GM18508 (cell line): Measurements from ENCODE around the gene SEPTIN5.
"Not testable (repeated sequence)": the region's sequence is repeated elsewhere in the genome, so short reads cannot be mapped to it uniquely, and the experiment has no call there.

Experiments
- ATAC-seq: cut with Tn5 transposase; IDR thresholded peaks from one replicate; pipeline ENCODE4 v1.9.1; 2021; ENCODE audit warnings: moderate number of reproducible peaks; ENCODE audit not compliant: insufficient read depth, unreplicated experiment

The SEPTIN5 gene

DNA sequence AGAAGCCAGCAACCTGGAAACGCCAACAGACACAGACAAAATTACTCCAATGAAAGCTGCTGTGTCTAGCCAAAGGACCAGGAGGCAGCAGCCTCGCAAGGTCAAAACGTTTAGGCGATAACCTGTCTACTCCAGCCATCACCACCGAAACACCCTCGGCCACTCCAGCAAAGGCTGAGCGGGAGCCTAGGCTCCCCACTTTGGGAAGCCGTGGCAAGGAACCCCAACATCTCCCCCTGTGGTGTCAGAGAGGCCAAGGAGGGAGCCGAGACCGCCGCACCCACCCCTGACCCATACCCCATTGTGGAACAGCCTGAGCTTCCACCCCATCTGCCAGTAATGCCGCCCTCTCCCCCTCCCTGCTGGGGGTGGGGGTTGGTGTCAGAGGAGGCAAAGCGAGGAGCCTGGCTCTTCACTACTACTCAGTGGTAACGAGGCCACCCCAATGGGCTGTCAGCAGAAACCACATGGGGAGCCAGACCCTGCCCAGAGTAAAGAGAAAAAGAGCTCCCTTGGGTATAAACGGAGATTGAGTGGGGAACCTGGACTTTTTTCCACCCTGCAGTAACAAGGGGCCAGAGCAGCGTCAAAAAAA lies 33.9 kb upstream of the SEPTIN5 start:
- no peak for ATAC-seq

DNA sequence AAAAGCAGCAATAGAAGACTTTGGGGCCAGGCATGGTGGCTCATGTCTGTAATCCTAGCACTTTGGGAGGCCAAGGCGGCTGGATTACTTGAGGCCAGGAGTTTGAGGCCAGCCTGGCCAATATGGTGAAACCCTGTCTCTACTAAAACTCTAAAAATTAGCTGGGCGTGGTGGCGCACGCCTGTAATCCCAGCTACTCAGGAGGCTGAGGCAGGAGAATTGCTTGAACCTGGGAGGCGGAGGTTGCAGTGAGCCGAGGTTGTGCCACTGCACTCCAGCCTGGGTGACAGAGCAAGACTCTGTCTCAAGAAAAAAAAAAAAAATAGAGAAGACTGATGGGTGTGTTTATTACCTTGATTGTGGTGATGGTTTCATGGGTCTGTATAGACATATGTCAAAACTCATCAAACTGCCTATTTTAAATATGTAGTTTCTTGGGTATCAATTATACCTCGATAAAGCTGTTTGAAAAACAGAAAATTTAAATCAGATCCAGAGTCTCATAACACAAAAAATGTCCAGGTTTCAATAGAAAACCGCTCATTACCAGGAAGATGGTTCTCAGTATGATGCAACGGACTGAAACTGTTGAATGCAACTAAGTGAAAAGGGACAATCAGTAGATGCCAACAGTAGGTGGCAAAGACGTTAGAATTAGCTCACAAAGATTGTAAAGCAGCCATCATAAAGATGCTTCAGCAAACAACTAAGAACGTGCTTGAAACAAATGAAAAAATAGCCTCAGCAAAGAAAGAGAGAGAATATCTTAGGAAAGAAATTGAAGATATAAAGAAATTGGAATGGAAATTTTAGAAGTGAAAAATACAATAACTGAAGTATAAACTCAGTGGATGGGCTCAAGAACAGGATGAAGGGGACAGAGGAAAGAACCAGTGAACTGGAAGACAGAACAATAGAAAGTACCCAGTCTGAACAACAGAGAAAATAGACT lies 33.1 kb upstream of the SEPTIN5 start:
- no peak for ATAC-seq

DNA sequence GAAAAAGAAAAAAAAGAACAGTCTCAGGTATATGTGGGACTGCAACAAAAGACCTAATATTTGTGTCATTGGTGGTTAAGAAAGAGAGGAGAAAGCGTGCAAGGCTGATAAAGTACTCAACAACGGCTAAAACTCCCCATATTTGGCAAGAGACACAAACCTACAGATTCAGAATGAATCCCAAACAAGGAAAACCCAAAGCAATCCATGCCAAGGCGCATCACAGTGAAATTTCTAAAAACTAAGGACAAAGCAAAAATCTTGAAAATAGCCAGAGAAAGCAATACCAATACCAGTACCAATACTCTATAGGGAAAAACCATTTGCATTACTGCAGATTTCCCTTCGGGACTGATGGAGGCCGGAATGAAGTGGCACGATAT lies 32.4 kb upstream of the SEPTIN5 start:
- ATAC-seq = no peak

DNA sequence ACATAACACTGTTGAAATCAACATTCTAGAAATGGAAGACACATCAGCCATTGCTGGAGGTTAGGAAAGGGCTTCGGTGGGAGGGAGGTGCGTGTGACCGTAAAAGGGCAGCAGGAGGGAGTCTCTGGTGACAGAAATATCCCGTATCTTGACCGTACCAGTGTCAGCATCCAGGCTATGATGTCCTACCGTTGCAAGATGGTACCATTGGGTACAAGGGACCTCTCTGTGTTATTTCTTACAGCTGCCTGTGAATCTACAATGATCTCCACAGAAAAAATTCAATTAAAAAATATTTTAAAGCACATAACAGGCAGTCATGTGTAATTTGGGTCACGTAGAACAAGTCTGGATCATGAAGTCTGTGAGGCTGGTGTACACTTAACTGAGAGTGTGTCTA lies 27.4 kb upstream of the SEPTIN5 start:
- no peak for ATAC-seq

DNA sequence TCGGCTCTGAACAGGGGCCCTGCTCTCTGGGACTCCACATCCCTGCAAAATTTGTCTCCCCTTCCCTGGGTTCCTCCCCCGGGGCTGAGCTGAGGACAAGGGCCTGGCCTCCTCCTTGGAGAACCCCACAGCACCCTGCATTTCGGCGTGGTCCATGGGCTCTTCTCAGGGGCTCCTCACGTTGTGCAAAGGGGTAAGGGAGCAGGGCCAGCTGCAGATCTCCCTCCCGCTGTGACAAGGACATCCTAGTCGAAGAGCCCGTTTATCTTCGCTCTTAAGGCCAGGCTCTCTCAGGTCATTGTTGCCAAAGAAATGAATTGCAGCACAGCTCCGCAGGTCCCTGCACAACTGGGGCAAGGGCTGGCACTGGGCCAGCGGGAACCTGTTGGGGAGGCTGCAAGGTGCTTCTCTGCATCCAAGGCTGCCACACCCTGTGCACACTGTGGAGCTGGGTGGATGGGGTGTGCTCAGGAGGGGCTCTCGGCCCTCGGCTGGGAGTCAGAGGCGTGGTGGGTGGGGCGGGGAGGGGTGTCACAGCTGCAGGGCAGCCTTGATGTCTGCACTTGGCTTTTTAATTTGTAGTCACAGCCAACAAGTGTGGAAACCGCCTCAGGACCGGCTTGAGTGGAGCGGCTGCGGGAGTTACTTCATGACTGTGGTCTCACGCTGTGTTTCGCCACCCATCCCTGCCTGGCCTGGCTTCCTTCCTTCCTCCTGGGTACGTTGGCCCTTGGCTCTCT lies 26.6 kb upstream of the SEPTIN5 start:
- no peak for ATAC-seq

DNA sequence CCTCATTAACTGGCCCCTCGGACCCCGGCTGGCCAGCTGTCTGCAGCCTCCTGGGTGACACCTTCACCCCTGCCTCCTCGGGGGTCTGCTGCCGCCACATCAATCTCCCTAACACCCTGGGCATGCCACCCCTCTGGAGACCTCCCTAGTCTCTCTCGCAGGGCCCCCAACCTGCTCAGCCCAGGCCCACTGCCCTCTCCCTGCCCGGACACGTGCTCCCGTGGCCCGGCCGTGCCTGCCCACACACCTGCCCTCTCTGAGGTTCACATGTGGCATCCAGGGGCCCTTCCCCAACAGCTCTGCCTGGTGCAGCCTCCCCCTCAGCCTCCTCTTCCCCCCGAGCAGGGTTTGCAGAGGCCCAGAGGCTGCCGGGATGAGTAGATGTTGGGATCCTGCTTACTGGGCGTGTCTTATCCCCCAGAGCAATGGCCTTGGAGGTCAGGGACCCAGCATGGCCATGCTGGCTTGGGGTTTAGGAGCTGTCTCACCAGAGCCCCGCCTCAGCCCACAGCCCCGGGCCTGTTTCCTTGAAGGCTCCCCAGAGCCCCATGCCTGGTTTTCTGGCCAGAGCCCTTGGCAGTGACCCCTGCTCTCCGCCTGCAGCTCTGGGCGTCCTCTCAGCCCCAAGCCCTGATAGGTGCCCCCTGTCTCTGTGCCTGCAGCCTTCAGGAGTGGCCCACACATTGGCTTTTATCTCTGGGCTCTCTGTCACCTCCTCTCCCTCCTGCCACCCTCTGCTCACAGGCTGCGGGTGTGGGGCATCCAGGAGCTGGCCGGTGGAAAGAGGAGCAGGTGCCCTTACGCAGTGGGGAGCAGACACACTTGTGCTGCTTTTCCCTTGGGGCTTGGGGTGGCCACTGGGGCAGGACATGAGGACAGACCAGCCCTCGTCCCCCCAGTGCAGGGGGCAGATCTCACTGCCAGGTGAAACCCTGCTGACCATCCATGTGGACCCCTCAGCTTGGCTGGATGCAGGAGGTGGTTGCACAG lies 25.7 kb upstream of the SEPTIN5 start:
- no peak for ATAC-seq

DNA sequence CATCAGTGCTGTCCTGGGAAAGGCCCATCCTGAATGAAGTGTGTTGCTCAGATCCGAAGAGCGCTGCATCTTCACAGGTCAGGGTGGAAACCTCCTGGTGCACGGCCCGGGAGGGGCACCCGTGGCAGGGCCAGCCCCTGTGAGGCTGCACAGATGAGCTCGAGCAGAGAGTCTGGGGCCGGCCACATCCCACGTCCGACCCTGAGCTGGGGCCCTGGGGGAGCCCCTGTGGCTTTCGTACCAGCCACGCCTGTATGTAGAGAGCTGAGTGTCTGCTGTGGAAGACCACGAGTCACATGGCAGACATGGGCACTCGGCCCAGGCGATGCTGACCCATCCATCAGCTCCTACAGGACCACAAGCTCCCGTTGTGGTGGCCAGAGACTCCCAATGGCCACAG lies 24.9 kb upstream of the SEPTIN5 start:
- no peak for ATAC-seq

DNA sequence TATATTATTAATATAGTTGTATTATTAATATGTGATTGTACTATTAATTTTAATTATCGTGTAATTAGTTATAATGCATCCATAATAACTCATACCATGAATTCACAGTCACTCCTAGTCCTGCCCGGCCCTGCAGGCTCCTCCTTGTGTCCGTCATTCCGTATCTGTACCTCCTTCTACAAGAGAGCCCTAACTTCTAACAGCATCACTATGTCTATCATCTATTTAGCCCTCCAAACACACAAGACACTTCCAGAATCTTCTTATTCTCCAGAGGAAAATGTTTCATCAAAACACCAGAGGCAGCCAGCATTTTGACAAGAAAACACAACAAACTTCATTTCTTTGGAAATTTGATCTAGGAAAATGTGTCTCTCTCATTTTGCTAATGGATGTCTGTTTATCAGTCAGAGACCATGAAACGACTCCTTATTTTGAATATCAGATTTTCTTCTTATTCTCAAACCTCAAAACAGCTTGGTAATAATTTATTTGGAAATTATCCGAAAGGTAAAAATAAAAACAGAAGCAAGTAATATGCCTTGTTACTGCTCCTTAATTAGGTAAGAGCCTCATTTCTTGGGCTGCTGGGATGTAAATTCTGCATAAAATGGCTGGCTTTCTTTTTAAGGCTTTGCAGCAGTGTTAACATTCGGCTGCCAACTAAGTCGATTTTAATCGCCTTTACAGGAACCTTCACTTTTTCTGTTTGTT lies 23.1 kb upstream of the SEPTIN5 start:
- ATAC-seq = no peak

DNA sequence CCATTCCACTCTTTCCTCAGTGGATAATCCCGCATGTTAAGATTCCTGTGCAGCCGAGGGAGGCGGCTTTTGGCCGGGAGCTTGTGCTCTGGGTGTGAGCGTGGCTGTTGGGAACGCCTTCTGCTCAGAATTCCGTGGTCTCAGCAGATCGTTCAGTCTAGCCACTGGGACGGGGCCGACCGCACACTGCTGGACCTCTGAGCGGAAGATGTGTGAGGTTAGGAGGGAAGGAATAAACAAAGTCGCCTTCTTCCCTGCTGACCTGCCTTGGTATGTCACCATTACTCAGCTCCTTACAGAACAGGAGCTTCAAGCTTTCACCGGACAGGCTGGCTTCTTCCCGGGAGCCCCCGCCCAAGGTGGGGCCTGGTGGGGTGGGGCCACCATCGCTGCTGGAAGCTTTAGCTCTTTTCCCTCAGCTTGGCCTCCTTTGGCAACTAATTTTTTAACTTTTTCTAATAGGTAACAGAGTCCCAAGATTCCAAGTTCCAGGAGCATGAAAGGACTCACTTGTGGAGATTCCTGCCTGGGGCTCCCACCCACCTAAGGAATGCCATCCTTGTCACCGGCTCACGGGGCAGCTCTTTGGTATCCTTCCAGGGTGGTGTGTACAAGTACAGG lies 22.5 kb upstream of the SEPTIN5 start:
- ATAC-seq = no peak

DNA sequence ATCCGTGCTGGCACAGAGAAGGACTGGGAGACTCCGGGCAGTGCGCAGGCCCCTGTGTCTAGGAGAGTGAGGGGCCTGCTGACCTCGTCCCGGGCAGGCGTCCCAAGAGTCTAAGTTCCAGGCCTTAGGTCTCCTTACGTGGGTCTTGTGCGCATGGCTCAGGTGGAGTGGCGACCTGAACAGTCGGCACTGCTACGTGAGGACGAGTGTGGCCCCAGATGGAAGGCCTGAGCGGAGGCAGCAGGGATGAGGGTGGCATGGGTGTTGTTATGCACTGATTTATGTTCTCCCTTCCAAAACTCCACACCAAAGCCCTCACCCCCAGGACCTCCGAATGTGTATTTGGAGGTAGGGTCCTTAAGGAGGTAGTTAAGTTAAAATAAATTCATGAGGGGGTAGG lies 20.7 kb upstream of the SEPTIN5 start:
- no peak for ATAC-seq

DNA sequence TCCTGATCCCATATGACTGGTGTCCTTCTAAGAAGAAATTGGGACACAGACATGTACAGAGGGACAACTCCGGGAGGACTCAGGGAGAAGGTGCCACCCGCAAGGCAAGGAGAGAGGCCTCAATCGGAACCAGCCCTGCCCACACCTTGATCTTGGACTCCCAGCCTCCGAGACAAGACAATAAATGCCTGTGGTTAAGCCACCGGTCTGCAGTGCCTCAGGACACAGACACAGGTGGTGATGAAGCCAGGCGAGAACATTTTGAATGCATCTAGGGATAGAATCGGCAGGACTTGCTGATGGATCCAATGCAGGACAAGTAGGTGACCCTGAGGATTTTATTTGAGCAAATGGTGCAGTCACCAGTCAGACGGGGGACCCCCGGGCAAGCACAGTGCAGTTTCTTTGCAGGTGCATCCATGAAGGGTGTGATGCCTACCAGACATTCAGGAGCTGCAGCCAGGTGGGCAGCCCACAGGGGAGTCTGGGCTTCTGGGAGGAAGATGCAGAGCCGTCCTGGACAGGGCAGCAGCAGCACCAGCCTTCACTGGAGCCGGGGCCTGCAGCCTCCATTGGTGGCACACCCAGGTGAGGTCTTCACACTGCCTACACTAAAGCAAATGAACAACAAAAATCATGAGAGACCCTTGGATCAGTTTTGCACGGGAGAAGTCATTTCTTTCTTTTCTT lies 20.2 kb upstream of the SEPTIN5 start:
- no peak for ATAC-seq

DNA sequence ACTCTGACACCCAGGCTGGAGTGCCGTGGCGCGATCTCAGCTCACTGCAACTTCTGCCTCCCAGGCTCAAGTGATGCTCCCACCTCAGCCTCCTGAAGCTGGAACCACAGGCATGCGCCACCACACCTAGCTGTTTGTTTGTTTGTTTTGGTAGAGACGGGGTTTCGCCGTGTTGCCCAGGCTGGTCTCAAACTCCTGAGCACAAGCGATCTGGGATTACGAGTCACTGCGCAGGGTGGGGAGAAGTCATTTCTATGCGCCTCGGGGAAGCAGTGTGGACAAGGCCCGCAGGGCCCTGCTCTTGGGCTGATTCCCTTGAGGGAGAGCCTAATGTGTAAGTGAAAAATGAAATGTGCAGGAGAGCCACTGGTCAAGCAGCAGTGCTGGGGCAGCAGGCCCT lies 19.6 kb upstream of the SEPTIN5 start:
- no peak for ATAC-seq

DNA sequence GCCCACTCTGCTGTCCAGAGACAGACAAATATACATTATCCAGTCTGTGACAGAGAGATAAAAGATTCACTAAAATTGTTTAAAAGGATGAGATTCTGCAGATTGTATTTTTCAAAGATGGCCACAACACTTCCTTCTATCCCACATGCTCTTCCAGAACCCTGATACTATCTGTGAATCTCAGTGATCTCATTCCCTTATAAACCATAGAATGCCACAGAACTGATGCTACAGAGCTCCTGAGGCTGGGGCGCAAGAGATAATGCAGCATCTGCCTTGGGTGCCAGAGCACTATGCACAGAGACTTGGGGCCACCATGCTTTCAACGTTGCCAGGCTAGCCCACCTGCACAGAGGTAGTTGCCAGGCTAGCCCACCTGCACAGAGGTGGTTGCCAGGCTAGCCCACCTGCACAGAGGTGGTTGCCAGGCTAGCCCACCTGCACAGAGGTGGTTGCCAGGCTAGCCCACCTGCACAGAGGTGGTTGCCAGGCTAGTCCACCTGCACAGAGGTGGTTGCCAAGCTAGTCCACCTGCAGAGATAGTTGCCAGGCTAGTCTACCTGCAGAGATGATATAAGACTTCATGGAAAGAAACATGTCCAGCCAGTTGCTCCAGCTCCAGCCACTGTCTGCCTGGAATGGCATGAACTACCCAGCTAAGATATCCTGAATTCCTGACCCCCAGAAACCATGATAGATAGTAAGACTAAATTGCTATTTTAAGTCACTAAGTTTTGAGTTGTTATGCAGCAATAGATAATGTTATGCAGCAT lies 17.6 kb upstream of the SEPTIN5 start:
- ATAC-seq = no peak

DNA sequence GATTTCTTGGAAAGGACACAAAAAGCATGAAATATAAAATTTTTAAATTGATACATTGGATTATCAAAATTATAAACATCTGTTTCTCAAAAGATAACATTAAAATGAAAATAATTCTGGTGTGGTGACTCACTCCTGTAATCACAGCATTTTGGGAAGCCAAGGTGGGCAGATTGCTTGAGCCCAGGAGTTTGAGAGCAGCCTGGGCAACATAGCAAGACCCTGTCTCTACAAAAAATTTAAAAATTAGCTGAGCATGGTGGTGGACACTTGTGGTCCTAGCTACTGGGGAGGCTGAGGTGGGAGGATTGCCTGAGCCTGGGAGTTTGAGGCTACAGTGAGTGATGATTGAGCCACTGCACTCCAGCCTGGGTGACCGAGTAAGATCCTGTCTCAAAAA lies 16.4 kb upstream of the SEPTIN5 start:
- ATAC-seq = not testable (repeated sequence)

DNA sequence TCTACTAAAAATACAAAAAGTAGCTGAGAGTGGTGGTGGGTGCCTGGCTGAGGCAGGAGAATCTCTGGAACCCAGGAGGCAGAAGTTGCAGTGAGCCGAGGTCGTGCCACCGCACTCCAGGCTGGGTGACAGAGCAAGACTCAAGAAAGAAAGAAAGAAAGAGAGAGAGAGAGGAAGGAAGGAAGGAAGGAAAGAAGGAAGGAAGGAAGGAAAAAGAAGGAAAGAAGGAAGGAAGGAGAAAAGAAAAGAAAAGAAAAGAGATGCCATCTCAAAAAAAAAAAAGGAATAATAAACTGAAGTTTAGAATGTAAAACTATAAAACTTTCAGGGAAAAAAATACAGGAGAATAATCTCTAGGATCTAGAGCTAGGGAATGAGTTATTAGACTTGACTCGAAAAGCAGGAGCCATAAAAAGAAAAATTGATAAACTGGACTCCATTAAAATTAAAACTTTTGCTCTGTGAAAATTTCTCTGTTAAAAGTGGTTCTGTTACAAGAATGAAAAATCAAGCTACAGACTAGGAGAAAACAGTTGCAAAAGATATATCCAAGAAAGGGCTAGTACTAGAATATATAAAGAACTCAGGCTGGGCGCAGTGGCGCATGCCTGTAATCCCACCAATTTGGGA lies 13.4 kb upstream of the SEPTIN5 start:
- ATAC-seq = no peak

DNA sequence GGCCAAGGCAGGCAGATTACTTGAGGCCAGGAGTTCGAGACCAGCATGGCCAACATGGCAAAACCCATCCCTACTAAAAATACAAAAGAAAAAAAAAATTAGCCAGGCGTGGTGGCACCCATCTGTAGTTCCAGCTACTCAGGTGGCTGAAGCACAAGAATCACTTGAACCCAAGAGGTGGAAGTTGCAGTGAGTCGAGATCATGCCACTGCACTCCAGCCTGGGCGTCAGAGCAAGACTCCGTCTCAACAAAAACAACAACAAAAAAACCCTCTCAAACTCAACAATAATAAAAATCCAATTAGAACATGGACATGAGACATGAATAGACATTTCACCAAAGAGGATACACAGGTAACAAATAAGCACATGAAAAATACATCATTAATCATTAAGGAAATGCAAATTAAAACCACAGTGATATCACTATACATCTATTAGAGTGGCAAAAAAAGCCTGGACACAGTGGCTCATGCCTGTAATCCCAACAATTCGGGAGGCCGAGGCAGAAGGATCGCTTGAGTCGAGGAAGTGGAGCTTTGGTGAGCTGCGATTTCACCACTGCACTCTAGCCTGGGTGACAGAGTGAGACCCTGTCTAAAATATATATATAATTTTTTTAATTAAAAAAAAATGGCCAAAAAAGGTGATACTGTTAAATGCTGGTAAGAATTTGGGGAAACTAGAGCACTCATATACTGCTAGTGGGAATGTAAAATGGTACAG lies 12.7 kb upstream of the SEPTIN5 start:
- no peak for ATAC-seq

DNA sequence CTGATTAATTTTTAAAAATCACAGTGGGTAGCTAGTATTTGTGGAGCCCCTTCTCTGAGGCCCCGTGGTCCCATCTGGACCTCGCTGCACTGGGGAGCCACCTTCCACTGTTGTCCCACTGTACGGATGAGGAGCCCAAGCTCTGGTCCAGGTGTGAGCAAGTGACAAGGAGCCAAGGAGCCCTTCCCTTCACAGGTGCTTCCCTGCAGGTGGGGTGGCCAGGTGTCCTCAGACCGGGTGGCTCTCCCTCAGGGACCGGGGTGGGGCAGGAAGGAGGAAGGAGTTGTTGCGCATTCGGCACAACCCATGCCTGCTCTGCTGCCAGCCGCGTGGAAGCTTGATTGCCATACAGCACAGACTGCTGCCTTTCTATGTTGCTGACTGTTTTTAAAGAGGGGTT lies 10.4 kb upstream of the SEPTIN5 start:
- ATAC-seq = no peak
